ENCODE data around the gene CAMTA1. TPM values are rescaled to one million over a fixed set of nuclear protein-coding genes. Genes with fewer than 3 reads are reported as not detected.
A peak's percentile ranks its signal among the peaks of the same experiment; 100 is the strongest.
"Not testable (repeated sequence)": the region's sequence is repeated elsewhere in the genome, so short reads cannot be mapped to it uniquely, and the experiment has no call there.

The CAMTA1 gene, protein sequence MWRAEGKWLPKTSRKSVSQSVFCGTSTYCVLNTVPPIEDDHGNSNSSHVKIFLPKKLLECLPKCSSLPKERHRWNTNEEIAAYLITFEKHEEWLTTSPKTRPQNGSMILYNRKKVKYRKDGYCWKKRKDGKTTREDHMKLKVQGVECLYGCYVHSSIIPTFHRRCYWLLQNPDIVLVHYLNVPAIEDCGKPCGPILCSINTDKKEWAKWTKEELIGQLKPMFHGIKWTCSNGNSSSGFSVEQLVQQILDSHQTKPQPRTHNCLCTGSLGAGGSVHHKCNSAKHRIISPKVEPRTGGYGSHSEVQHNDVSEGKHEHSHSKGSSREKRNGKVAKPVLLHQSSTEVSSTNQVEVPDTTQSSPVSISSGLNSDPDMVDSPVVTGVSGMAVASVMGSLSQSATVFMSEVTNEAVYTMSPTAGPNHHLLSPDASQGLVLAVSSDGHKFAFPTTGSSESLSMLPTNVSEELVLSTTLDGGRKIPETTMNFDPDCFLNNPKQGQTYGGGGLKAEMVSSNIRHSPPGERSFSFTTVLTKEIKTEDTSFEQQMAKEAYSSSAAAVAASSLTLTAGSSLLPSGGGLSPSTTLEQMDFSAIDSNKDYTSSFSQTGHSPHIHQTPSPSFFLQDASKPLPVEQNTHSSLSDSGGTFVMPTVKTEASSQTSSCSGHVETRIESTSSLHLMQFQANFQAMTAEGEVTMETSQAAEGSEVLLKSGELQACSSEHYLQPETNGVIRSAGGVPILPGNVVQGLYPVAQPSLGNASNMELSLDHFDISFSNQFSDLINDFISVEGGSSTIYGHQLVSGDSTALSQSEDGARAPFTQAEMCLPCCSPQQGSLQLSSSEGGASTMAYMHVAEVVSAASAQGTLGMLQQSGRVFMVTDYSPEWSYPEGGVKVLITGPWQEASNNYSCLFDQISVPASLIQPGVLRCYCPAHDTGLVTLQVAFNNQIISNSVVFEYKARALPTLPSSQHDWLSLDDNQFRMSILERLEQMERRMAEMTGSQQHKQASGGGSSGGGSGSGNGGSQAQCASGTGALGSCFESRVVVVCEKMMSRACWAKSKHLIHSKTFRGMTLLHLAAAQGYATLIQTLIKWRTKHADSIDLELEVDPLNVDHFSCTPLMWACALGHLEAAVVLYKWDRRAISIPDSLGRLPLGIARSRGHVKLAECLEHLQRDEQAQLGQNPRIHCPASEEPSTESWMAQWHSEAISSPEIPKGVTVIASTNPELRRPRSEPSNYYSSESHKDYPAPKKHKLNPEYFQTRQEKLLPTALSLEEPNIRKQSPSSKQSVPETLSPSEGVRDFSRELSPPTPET (N-terminal part only)
- 10 to 100 TPM; 43.3 to 46.0 TPM for total RNA-seq

DNA sequence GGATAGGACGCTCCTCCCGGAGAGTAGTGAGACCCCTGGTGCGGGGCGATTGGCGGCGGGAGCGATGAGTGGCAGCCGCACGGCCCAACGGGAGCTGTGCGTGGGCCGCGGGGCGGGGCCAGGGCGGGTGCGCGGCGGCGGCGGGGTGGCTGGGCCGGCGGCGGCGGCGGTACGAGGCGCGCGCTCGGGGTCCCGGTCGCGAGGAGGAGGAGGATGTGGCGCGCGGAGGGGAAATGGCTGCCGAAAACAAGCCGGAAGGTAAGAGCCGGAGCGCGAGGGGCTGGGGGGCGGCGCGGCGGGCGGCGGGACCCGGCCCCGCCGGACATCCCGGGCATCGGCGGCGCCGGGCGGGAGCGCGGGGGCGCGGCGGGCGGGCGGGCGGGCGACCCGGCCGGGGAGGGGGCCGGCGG, at the start of gene CAMTA1:
Gene CAMTA1 (plus strand): TSS at position 137 of the 410 bp plus-strand sequence. CDS start 77 bp downstream, at position 214.
- Mint-ChIP-seq H3K4me3 (peak within 1 kb of the TSS; percentile 83), H3K36me3 (ENCODE audit: low read depth) (peaks cover 18% of the 10 kb centered on the region), H3K9me3 (ENCODE audit: insufficient read depth) (no peaks in the 10 kb centered on the region), H3K4me1 (ENCODE audit: low read depth) (peaks cover 42% of the 10 kb centered on the region), H3K27ac (peak within 1 kb of the TSS; percentile 93), H3K27me3 (ENCODE audit: low read depth) (no peaks in the 10 kb centered on the region)
- ChIA-PET POLR2A (interaction anchor here (0.6 to 2.3 kb wide), 7 partner anchors 13 to 1136 kb away, joined by 4 to 13 read pairs (median 6); no protein-coding TSS in a partner anchor), CTCF (interaction anchor here (0.8 to 1.6 kb wide), 4 partner anchors 10 to 178 kb away, joined by 3 to 5 read pairs (median 3); no protein-coding TSS in a partner anchor)
- ATAC-seq (peak; percentile 88), DNase-seq (no peak)

DNA sequence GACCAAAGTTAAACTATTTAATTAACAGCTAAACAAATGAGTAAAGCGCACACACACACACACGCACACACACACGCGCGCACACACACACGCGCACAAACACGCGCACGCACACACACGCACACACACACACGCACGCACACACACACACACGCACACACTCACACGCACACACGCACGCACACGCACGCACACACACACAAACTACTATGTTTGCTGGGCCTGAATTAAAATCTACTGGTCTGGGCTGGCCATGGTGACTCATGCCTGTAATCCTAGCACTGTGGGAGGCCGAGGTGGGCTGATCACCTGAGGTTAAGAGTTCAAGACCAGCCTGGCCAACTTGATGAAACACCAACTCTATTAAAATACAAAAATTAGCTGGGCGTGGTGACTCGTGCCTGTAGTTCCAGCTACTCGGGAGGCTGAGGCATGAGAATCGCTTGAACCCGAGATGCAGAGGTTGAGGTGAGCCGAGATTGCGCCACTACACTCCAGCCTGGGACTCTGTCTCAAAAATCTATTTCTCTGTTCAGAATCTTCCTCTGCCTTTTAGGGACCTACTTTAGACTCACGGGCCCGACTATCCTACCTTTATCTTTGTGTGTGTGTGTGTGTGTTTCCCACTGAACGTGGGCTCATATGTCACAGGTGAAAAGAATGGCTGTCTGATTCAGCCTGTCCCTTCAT, 46.1 kb upstream of the CAMTA1 start:
- no peak for ATAC-seq
- ChIA-PET POLR2A (no interaction called here), CTCF (no interaction called here)
- H3K4me1 Mint-ChIP-seq (ENCODE audit: low read depth), result peaks cover 9% of the 10 kb centered on the region
- no peak overlapping the region for H3K4me3 Mint-ChIP-seq
- DNase-seq, result no peak
- H3K27ac Mint-ChIP-seq, result no peak overlapping the region
- H3K27me3 Mint-ChIP-seq (ENCODE audit: low read depth), result no peaks in the 10 kb centered on the region
- no peaks in the 10 kb centered on the region for H3K9me3 Mint-ChIP-seq (ENCODE audit: insufficient read depth)
- H3K36me3 Mint-ChIP-seq (ENCODE audit: low read depth), result no peaks in the 10 kb centered on the region

GRCh38 chr1:6742676-6743188, 42.5 kb upstream of the CAMTA1 start:
- not testable (repeated sequence) for H3K9me3 Mint-ChIP-seq (ENCODE audit: insufficient read depth); H3K4me3 Mint-ChIP-seq; H3K36me3 Mint-ChIP-seq (ENCODE audit: low read depth); H3K27me3 Mint-ChIP-seq (ENCODE audit: low read depth); H3K27ac Mint-ChIP-seq
- ATAC-seq (peak; percentile 34), DNase-seq (peak; percentile 40)
- H3K4me1 Mint-ChIP-seq (ENCODE audit: low read depth), result peaks cover 11% of the 10 kb centered on the region
- ChIA-PET POLR2A (interaction anchor here (2.3 kb wide), 1 partner anchor 42 kb away, joined by 13 read pairs; the partner anchor contains the start of gene CAMTA1), CTCF (interaction anchor here (1.1 kb wide), 1 partner anchor 44 kb away, joined by 3 read pairs; no protein-coding TSS in a partner anchor)

GRCh38 chr1:6743189-6744101, 41.8 kb upstream of the CAMTA1 start:
- ATAC-seq, result peak; percentile 47
- H3K9me3 Mint-ChIP-seq (ENCODE audit: insufficient read depth), result no peaks in the 10 kb centered on the region
- H3K27ac Mint-ChIP-seq, result no peak overlapping the region
- POLR2A ChIA-PET, result interaction anchor here (2.3 kb wide), 1 partner anchor 41 kb away, joined by 13 read pairs; the partner anchor contains the start of gene CAMTA1
- H3K36me3 Mint-ChIP-seq (ENCODE audit: low read depth), result no peaks in the 10 kb centered on the region
- CTCF ChIA-PET, result interaction anchor here (1.1 kb wide), 1 partner anchor 43 kb away, joined by 3 read pairs; no protein-coding TSS in a partner anchor
- no peak overlapping the region for H3K4me3 Mint-ChIP-seq
- H3K4me1 Mint-ChIP-seq (ENCODE audit: low read depth), result peaks cover 11% of the 10 kb centered on the region
- peak; percentile 46 for DNase-seq
- peaks cover 2% of the 10 kb centered on the region for H3K27me3 Mint-ChIP-seq (ENCODE audit: low read depth)

DNA sequence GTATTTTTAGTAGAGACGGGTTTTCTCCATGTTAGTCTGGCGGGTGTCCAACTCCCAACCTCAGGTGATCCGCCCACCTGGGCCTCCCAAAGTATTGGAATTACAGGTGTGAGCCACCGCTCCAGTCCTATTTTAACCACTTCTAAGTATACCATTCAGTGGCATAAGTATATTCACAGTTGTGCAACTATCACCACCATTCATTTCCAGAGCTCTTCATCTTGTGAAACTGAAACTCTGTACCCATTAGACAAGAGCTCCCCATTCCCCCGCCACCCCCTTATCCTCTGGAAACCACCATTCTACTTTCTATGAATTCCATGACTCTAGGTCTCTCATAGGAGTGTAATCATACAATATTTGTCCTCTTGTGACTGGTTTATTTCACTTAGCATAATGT, 40.2 kb upstream of the CAMTA1 start:
- Mint-ChIP-seq H3K36me3 (ENCODE audit: low read depth) (no peaks in the 10 kb centered on the region), H3K9me3 (ENCODE audit: insufficient read depth) (no peaks in the 10 kb centered on the region), H3K27me3 (ENCODE audit: low read depth) (peaks cover 6% of the 10 kb centered on the region), H3K4me3 (no peak overlapping the region), H3K27ac (no peak overlapping the region), H3K4me1 (ENCODE audit: low read depth) (peaks cover 11% of the 10 kb centered on the region)
- CTCF ChIA-PET, result interaction anchor here (1.4 kb wide), 1 partner anchor 25 kb away, joined by 3 read pairs; no protein-coding TSS in a partner anchor
- no peak for DNase-seq
- POLR2A ChIA-PET, result interaction anchor here (1.2 kb wide), 2 partner anchors 40 to 295 kb away, joined by 3 to 4 read pairs; partner anchors contain the start of gene CAMTA1
- ATAC-seq, result no peak

- no peaks in the 10 kb centered on the region for H3K36me3 Mint-ChIP-seq (ENCODE audit: low read depth)
- H3K4me1 Mint-ChIP-seq (ENCODE audit: low read depth), result peaks cover 11% of the 10 kb centered on the region
- peaks cover 6% of the 10 kb centered on the region for H3K27me3 Mint-ChIP-seq (ENCODE audit: low read depth)
- CTCF ChIA-PET, result no interaction called here
- DNase-seq (no peak), ATAC-seq (no peak)
- H3K9me3 Mint-ChIP-seq (ENCODE audit: insufficient read depth), result no peaks in the 10 kb centered on the region
- H3K4me3 Mint-ChIP-seq, result no peak overlapping the region
- H3K27ac Mint-ChIP-seq, result no peak overlapping the region
- POLR2A ChIA-PET, result no interaction called here
Measured at GRCh38 chr1:6747674-6748073, 37.6 kb upstream of the CAMTA1 start.

GRCh38 chr1:6750490-6750889, 34.8 kb upstream of the CAMTA1 start:
- ATAC-seq, result no peak
- Mint-ChIP-seq H3K27me3 (ENCODE audit: low read depth) (peaks cover 18% of the 10 kb centered on the region), H3K36me3 (ENCODE audit: low read depth) (no peaks in the 10 kb centered on the region), H3K9me3 (ENCODE audit: insufficient read depth) (no peaks in the 10 kb centered on the region), H3K27ac (no peak overlapping the region), H3K4me1 (ENCODE audit: low read depth) (no peaks in the 10 kb centered on the region), H3K4me3 (no peak overlapping the region)
- ChIA-PET POLR2A (no interaction called here), CTCF (no interaction called here)
- DNase-seq, result no peak

DNA sequence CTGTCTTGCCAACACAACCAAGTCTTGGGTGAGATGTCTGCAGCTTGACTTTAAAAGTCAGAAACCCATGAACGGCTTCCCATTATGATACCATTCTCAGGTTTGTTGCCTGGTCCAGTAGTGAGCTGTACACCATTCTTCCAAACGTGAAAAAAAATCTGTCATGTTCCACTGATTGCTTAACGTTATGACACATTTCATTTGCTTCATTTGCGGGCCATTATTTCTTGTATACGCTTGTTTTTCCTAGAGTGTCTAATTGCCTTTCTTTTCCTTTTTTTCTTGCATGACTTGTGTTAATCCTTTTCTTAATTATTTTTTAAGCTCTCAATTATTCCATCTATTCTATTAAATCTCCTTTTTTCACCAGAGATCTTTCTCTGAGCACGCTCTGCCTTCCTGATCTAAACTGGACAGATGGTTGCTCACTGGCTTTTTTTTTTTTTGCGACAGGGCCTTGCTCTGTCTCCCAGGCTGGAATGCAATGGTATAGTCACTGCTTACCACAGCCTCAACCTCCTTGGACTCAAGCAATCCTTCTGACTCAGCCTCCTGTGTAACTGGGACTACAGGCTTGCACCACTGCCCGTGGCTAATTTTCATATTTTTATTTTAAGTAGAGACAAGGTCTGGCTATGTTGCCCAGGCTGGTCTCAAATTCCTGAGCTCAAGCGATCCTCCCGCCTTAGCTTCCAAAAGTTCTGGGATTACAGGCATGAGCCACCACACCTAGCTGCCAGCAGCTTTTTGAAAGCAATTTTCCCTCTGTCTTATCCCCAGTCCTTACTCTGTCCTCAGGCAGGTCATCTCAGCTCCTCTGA, 31.7 kb upstream of the CAMTA1 start:
- no peak for ATAC-seq
- Mint-ChIP-seq H3K36me3 (ENCODE audit: low read depth) (no peaks in the 10 kb centered on the region), H3K27me3 (ENCODE audit: low read depth) (peaks cover 20% of the 10 kb centered on the region), H3K4me1 (ENCODE audit: low read depth) (no peaks in the 10 kb centered on the region), H3K27ac (no peak overlapping the region), H3K9me3 (ENCODE audit: insufficient read depth) (no peaks in the 10 kb centered on the region), H3K4me3 (no peak overlapping the region)
- DNase-seq, result no peak
- ChIA-PET POLR2A (interaction anchor here (0.6 kb wide), 1 partner anchor 117 kb away, joined by 3 read pairs; no protein-coding TSS in a partner anchor), CTCF (interaction anchor here (1.3 kb wide), 1 partner anchor 34 kb away, joined by 5 read pairs; no protein-coding TSS in a partner anchor)

DNA sequence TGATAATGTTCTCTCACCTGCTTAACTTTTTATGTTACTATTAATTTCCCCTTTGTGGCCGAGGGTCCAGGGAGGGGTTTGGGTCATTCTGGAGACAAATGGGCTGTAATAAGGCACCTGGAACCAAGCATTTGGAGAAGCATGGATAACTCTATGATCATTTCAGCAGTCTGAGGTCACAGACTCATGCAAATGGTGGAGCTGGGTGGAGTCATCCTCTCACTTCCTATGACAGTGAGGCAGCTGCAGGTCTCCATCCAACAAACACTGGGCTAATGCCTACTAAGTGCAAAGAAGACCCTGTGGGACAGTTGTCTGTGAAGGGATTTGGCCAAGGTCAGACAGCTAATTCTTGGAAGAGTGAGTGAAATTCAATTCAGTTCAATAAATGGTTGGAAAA, 28.8 kb upstream of the CAMTA1 start:
- ATAC-seq (no peak), DNase-seq (no peak)
- Mint-ChIP-seq H3K9me3 (ENCODE audit: insufficient read depth) (no peaks in the 10 kb centered on the region), H3K36me3 (ENCODE audit: low read depth) (no peaks in the 10 kb centered on the region), H3K27ac (no peak overlapping the region), H3K4me1 (ENCODE audit: low read depth) (no peaks in the 10 kb centered on the region), H3K27me3 (ENCODE audit: low read depth) (peaks cover 16% of the 10 kb centered on the region), H3K4me3 (no peak overlapping the region)
- POLR2A ChIA-PET, result interaction anchor here (1.3 kb wide), 1 partner anchor 28 kb away, joined by 4 read pairs; no protein-coding TSS in a partner anchor
- CTCF ChIA-PET, result no interaction called here
